HS-5 (cell line): Measurements from ENCODE around the gene CHD1.

Experiments
- DNase-seq: peaks from one replicate; pipeline ENCODE4 v3.0.0-alpha.2; 2012; ENCODE audit warnings: low read depth

Gene CHD1

GRCh38 chr5:98902733-98903132 lies 26.1 kb downstream of the CHD1 start:
- no peak for DNase-seq

GRCh38 chr5:98899456-98899855 lies 29.4 kb downstream of the CHD1 start:
- no peak for DNase-seq

- no peak for DNase-seq
Observed at GRCh38 chr5:98898743-98899142, 30.1 kb downstream of the CHD1 start.

GRCh38 chr5:98891591-98891990 lies 37.2 kb downstream of the CHD1 start:
- no peak for DNase-seq

GRCh38 chr5:98880598-98880997 lies 48.2 kb downstream of the CHD1 start:
- no peak for DNase-seq

- DNase-seq = no peak
Observed at GRCh38 chr5:98880151-98880550, 48.7 kb downstream of the CHD1 start.

- no peak for DNase-seq
Observed at GRCh38 chr5:98877600-98877999, 51.2 kb downstream of the CHD1 start.

GRCh38 chr5:98872674-98873073 lies 56.1 kb downstream of the CHD1 start:
- DNase-seq = peak; percentile 29

GRCh38 chr5:98865690-98866089 lies 63.1 kb downstream of the CHD1 start:
- no peak for DNase-seq

GRCh38 chr5:98847054-98847453 lies 81.8 kb downstream of the CHD1 start:
- DNase-seq = no peak

GRCh38 chr5:98846520-98846919 lies 82.3 kb downstream of the CHD1 start:
- no peak for DNase-seq

- DNase-seq = no peak
Observed at GRCh38 chr5:98845878-98846277, 82.9 kb downstream of the CHD1 start.

GRCh38 chr5:98844865-98845264 lies 83.9 kb downstream of the CHD1 start:
- DNase-seq = no peak

- no peak for DNase-seq
Observed at GRCh38 chr5:98843481-98843880, 85.3 kb downstream of the CHD1 start.

- no peak for DNase-seq
Observed at GRCh38 chr5:98840946-98841345, 87.9 kb downstream of the CHD1 start.

GRCh38 chr5:98839469-98840383 lies 89.1 kb downstream of the CHD1 start:
- no peak for DNase-seq

- DNase-seq = no peak
Observed at GRCh38 chr5:98836175-98836574, 92.6 kb downstream of the CHD1 start.

- DNase-seq = no peak
Observed at GRCh38 chr5:98827588-98828284, 101.1 kb downstream of the CHD1 start.

GRCh38 chr5:98827161-98827560 lies 101.6 kb downstream of the CHD1 start:
- DNase-seq = peak; percentile 15

GRCh38 chr5:98825582-98826375 lies 103.0 kb downstream of the CHD1 start:
- no peak for DNase-seq

GRCh38 chr5:98816582-98817222 lies 112.1 kb downstream of the CHD1 start:
- no peak for DNase-seq

- no peak for DNase-seq
Observed at GRCh38 chr5:98813755-98814154, 115.1 kb downstream of the CHD1 start.
